ENCODE measurements around the gene ANKS1A. TPM values are rescaled to one million over a fixed set of nuclear protein-coding genes. Genes with fewer than 3 reads are reported as not detected.
"Not testable (repeated sequence)": the region's sequence is repeated elsewhere in the genome, so short reads cannot be mapped to it uniquely, and the experiment has no call there.

Gene ANKS1A
- total RNA-seq, 1 experiment from 2014 or later = 24.0 TPM

- H3K4me1 Mint-ChIP-seq (ENCODE audit: low read depth, unreplicated experiment) = no peaks in the 10 kb centered on the region
- no peaks in the 10 kb centered on the region for H3K27me3 Mint-ChIP-seq (ENCODE audit: insufficient read depth, unreplicated experiment)
- Histone ChIP-seq H3K9me3 (no peaks in the 10 kb centered on the region), H3K4me3 (ENCODE audit: low read depth, low read length) (no peak overlapping the region), H3K4me1 (peaks cover 7% of the 10 kb centered on the region), H3K36me3 (ENCODE audit: control insufficient read depth, insufficient read depth, low read length) (no peaks in the 10 kb centered on the region), H3K27me3 (replicated peaks; ENCODE audit: control insufficient read depth, insufficient read depth, low read length) (no peaks in the 10 kb centered on the region)
- ChIA-PET POLR2A (interaction anchor here (0.5 to 0.6 kb wide), 2 partner anchors 9 to 10 kb away, joined by 3 to 4 read pairs; partner anchors contain the start of genes ANKS1A and TAF11), CTCF (no interaction called here)
- no peak overlapping the region for H3K4me3 Mint-ChIP-seq (ENCODE audit: unreplicated experiment)
- intact Hi-C loops (cut with micrococcal nuclease; ENCODE audit: unreplicated experiment) = no loop called here
- no peak for DNase-seq
- no peaks in the 10 kb centered on the region for H3K9me3 Mint-ChIP-seq (ENCODE audit: unreplicated experiment)
- BruUV-seq (replicated peaks) = no TSS peak
- no peak overlapping the region for H3K27ac Mint-ChIP-seq (ENCODE audit: unreplicated experiment)
- no peaks in the 10 kb centered on the region for H3K36me3 Mint-ChIP-seq (ENCODE audit: insufficient read depth, unreplicated experiment)
- TF ChIP-seq, protein P1, sequence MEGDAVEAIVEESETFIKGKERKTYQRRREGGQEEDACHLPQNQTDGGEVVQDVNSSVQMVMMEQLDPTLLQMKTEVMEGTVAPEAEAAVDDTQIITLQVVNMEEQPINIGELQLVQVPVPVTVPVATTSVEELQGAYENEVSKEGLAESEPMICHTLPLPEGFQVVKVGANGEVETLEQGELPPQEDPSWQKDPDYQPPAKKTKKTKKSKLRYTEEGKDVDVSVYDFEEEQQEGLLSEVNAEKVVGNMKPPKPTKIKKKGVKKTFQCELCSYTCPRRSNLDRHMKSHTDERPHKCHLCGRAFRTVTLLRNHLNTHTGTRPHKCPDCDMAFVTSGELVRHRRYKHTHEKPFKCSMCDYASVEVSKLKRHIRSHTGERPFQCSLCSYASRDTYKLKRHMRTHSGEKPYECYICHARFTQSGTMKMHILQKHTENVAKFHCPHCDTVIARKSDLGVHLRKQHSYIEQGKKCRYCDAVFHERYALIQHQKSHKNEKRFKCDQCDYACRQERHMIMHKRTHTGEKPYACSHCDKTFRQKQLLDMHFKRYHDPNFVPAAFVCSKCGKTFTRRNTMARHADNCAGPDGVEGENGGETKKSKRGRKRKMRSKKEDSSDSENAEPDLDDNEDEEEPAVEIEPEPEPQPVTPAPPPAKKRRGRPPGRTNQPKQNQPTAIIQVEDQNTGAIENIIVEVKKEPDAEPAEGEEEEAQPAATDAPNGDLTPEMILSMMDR (IDR thresholded peaks at IDR 0.05; ENCODE audit: insufficient read depth in 1 of 2, low read depth in 1 of 2, low read length in 1 of 2, severe bottlenecking in 1 of 2, unreplicated experiment in 1 of 2) = no peak
Measured at GRCh38 chr6:34897716-34898115, 8.7 kb downstream of the ANKS1A start.

GRCh38 chr6:34899748-34900147, 10.7 kb downstream of the ANKS1A start:
- CTCF ChIA-PET; POLR2A ChIA-PET; intact Hi-C loops (cut with micrococcal nuclease; ENCODE audit: unreplicated experiment): not testable (repeated sequence)

DNA sequence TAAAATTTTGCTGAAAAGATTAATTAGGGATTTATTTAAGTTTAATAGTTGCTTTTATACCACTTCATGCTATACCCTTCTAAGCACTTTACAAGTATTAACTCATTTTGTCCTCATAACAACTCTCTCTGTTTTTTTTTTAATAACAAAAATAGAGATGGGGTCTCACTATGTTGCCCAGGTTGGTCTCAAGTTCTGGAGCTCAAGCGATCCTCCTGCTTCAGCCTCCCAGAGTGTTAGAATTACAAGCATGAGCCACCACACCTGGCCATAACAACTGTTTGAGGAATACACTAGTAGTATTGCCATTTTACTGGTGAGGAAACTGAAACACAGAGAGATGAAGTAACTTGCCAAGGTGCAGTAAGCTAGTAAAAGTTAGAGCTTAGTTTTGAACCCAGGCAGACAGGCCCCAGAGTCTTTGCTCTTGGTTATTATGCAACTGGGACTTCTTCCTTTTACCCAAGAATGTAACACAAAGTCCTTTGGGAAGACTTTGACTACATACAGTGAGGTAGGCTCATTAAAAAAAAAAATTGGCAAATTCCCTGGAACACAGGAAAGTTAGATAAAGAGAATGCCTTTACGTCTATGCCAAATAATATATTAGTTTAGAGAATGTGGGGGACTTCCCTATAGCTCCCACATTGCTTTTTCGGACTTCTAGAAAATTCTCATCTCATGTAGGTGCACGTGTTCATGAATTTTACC, 11.4 kb downstream of the ANKS1A start:
- H3K9me3 Mint-ChIP-seq (ENCODE audit: unreplicated experiment) = no peaks in the 10 kb centered on the region
- H3K36me3 Mint-ChIP-seq (ENCODE audit: insufficient read depth, unreplicated experiment) = no peaks in the 10 kb centered on the region
- no peak for DNase-seq
- Histone ChIP-seq H3K36me3 (ENCODE audit: control insufficient read depth, insufficient read depth, low read length) (no peaks in the 10 kb centered on the region), H3K27me3 (replicated peaks; ENCODE audit: control insufficient read depth, insufficient read depth, low read length) (no peaks in the 10 kb centered on the region), H3K4me3 (ENCODE audit: low read depth, low read length) (no peak overlapping the region), H3K4me1 (peaks cover 7% of the 10 kb centered on the region), H3K9me3 (no peaks in the 10 kb centered on the region)
- ChIA-PET POLR2A (no interaction called here), CTCF (no interaction called here)
- H3K27me3 Mint-ChIP-seq (ENCODE audit: insufficient read depth, unreplicated experiment) = no peaks in the 10 kb centered on the region
- no TSS peak for BruUV-seq (replicated peaks)
- no peak overlapping the region for H3K27ac Mint-ChIP-seq (ENCODE audit: unreplicated experiment)
- H3K4me1 Mint-ChIP-seq (ENCODE audit: low read depth, unreplicated experiment) = no peaks in the 10 kb centered on the region
- no peak overlapping the region for H3K4me3 Mint-ChIP-seq (ENCODE audit: unreplicated experiment)
- intact Hi-C loops (cut with micrococcal nuclease; ENCODE audit: unreplicated experiment) = no loop called here
- TF ChIP-seq, protein P1 (IDR thresholded peaks at IDR 0.05; ENCODE audit: insufficient read depth in 1 of 2, low read depth in 1 of 2, low read length in 1 of 2, severe bottlenecking in 1 of 2, unreplicated experiment in 1 of 2) = no peak

More at GRCh38 chr6:34899748-34900147, 10.7 kb downstream of the ANKS1A start:
- H3K36me3 Mint-ChIP-seq (ENCODE audit: insufficient read depth, unreplicated experiment); BruUV-seq (replicated peaks); H3K4me1 ChIP-seq; H3K27me3 Mint-ChIP-seq (ENCODE audit: insufficient read depth, unreplicated experiment); H3K27me3 ChIP-seq (replicated peaks; ENCODE audit: control insufficient read depth, insufficient read depth, low read length); H3K4me3 ChIP-seq (ENCODE audit: low read depth, low read length); H3K9me3 Mint-ChIP-seq (ENCODE audit: unreplicated experiment); H3K4me1 Mint-ChIP-seq (ENCODE audit: low read depth, unreplicated experiment); H3K36me3 ChIP-seq (ENCODE audit: control insufficient read depth, insufficient read depth, low read length); DNase-seq; H3K4me3 Mint-ChIP-seq (ENCODE audit: unreplicated experiment); H3K27ac Mint-ChIP-seq (ENCODE audit: unreplicated experiment); H3K9me3 ChIP-seq: not testable (repeated sequence)
